Stimulated activated CD8-positive, alpha-beta memory T cell treated with anti-CD3 and anti-CD28 coated beads, Interleukin-7, amount 100 ng/mL, for 1 hour (primary cell): ENCODE data around the gene TPO.

Source experiments
- DNase-seq, 2 donors: peaks; one replicate each; pipeline ENCODE4 v3.0.0-alpha.2; 2020; ENCODE audit warnings: low read depth in 2 of 2

Gene TPO

DNA sequence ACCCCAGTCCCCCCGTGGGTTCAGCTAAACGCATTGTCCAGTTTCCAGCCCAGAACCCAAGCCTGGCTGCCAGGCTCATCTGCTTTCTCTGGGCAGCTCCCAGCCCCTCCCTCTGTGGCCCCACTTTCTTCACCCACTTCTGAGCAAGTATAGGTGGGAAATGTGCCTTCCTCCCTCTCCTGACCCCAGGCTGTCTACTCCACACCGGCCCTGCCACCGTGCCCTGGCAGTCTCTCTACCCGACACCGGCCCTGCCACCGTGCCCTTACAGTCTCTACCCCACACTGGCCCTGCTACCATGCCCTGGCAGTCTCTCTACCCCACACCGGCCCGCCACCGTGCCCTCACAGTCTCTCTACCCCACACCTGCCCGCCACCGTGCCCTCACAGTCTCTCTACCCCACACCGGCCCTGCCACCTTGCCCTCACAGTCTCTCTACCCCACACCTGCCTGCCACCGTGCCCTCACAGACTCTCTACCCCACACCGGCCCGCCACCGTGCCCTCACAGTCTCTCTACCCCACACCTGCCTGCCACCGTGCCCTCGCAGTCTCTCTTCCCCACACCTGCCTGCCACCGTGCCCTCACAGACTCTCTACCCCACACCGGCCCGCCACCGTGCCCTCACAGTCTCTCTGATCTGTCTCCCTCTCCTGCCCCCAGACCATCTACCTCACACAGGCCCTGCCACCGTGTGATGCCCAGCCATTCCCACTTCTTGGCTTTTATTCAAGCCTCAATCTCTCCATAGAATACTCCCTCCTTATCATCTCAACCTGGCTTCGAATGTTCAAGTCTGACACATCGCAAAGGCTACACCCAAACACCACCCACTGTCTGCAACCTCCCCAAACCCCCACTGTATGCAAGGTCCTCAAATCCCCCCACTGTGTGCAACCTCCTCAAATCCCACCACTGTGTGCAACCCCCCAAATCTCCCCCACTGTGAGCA, 108.9 kb downstream of the TPO start:
- no peak for DNase-seq

DNA sequence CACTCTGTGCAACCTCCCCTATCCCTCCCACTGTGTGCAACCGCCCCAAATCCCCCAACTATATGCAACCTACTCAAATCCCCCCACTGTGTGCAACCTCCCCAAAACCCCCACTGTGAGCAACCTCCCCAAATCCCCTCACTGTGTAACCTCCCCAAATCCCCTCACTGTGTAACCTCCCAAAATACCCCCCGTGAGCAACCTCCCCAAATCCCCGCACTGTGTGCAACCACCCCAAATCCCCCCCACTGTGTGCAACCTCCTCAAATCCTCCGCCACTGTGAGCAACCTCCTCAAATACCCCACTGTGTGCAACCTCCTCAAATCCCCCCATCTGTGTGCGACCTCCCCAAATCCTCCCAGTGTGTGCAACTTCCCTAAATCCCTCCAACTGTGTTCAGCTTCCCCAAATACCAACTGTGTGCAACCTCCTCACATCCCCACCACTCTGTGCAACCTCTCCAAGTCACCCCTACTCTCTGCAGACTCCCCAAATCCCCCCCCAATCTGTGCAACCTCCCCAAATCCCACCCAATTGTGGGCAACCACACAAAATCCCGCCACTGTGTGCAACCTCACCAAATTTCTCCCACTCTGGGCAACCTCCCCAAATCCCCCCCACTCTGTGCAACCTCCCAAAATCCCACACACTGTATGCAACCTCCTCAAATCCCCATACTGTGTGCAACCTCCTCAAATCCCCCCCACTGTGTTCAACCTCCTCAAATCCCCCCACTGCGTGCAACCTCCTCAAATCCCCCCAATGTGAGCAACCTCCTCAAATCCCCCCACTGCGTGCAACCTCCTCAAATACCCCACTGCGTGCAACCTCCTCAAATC, 114.1 kb downstream of the TPO start:
- no peak for DNase-seq

DNA sequence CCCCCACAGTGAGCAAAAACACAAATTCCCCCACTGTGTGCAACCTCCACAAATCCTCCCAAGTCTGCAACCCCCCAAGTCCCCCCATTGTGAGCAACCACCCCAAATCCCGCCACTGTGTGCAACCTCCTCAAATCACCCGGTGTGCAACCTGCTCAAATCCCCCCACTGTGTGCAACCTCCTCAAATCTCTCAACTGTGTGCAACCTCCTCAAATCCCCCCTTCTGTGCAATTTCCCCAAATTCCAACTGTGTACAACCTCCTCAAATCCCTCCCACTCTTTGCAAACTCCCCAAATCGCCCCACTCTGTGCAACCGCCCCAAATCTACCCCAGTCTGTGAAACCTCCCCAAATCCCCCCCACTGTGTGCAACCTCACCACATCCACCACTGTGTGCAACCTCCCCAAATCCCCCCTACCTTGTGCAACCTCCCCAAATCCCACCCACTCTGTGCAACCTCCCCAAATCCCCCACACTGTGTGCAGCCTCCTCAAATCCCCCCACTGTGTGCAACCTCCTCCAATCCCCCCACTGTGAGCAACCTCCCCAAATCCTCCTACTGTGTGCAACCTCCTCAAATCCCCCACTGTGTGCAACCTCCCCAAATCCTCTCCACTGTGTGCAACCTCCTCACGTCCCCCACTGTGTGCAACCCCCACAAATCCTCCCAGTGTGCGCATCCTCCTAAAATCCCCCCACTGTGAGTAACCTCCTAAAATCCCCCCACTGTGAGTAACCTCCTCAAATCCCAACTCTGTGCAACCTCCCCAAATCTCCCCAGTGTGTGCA, 115.2 kb downstream of the TPO start:
- no peak for DNase-seq

DNA sequence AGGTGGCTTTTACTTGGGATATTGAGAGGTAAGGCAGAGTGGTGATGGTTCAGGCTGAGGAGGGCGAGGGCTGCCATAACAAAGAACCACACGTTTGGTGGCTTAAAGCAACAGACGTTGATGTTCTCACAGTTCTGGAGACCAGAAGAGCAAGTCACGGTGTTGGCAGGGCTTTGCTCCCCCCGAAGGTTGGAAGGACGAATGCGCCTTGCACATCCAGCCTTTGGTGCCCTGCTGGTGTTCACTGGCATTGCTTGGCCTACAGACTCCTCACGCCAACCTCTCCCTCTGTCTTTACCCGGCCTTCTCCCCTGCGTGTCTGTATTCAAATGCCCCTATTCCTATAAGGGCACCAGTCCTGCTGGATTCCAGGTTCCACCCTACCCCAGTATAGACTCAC, 125.4 kb downstream of the TPO start:
- DNase-seq: no peak

DNA sequence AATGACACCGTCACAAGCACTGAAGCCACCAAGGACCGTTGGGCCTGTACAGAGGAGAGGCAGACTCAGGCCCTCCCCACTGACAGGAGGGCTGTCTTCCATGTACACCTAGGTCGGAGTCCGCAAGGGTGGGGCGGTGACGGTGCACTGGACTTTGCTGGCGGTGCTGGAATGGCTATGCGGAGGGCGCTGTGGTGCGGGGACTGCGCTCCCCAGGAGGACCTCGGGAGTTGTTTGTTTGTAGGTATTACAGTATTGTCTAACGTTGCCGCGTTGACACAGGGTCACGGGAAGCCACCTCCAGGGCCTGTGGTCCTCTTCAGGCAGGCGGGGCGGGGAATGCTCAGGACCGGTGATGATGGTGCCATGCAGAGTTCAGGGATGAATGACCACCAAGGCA, 126.2 kb downstream of the TPO start:
- DNase-seq: no peak

DNA sequence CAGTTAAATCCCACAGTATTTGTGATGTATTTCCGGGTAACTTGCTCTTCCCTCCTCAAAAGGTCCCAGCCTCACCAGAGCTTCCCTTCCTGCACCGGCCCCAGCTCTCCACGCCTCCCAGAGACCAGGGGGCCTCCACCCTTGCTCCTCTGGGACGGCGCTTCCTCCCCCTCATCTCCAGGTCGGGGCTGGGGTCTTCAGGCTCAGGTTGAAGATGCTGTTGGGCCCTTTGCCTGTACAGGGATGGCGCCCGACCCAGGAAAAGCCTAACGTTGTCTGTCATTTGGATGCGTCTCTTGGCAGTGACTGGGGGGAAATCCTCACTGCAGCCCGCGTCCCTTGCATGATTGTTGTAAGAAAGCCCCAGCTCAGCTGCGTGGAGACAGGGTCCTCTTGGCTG, 126.7 kb downstream of the TPO start:
- DNase-seq: no peak

DNA sequence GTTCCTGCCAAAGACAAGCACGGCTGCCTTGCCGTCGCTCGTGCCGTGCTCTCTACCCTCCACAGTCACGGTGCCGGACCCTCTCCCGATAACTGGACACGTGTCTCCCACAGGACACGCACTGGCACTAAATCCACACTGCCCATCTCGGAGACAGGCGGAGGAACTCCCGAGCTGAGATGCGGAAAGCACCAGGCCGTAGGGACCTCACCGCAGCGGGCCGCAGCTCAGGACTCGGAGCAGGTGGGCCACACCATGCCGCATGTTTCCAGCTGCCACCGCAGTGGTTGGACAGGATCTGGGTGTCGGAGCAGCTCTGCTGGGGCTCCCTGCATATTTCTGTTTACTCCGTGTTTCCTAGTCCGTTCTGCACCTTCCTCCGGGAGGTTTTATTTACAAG, 127.2 kb downstream of the TPO start:
- DNase-seq: no peak

DNA sequence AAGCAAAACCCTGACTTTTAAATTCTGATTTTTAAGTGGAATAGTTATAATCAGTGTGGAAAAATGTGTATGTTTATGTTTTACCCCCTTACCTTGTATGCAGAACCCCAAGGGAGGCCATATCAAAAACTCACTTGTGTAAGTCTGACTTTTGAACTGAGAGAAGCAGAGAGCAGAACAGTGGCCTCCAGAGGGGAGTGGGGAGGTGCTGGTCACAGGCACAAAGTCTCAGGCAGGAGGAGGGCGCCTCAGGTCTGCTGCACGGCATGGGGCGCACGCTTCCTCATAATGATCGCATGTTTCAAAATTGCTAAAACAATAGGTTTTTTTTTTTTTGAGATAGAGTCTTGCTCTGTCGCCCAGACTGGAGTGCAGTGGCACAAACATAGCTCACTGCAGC, 127.8 kb downstream of the TPO start:
- no peak for DNase-seq

DNA sequence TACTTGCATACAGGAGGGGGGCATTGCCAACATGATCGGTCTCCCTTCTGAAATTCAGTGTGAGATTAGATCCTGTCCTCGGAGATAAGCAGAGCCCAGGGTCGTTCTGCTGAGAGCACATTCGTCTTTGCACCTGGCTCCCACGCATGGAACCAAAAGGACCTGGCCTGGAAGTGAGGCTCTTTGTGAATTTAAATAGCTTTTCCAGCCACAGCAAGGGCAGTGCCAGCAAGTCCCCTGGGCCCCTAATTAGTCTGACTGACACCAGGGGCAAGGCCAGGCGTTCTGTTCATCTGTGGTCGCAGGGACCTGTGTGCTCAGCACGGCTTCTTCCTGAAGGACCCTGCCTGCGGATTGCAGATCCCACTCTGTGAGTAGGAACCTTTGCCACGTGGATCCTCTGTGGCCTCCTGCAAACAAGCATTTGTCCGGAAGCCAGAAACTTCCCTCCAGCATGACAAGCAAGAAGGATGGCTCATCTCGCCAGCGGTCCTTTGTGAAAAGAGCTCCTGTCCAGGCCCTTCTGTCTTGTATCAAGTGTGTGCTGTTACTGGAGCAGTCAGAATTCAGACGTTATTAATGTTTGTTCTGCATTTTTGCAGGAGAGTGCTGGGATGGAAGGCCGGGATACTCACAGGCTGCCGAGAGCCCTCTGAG, 128.7 kb downstream of the TPO start:
- DNase-seq: no peak

DNA sequence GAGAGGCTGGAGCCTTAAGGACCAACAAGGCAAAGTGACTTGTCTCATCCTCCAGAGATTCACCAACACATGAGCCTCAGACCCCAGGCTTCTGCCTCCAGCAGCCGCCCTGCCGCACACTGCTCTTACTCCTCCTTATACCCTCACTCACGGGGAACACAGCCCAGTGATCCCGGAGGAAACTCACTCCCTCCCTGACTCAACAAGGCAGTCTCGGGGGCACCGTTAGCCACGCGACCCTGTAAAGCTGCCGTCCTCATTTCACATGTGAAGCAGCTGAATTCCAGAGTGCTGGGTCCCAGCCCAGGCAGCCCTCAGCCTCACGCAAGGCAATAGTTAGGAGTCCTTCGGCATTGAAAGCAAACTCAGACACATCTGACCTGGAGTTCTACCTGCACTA, 129.7 kb downstream of the TPO start:
- no peak for DNase-seq

DNA sequence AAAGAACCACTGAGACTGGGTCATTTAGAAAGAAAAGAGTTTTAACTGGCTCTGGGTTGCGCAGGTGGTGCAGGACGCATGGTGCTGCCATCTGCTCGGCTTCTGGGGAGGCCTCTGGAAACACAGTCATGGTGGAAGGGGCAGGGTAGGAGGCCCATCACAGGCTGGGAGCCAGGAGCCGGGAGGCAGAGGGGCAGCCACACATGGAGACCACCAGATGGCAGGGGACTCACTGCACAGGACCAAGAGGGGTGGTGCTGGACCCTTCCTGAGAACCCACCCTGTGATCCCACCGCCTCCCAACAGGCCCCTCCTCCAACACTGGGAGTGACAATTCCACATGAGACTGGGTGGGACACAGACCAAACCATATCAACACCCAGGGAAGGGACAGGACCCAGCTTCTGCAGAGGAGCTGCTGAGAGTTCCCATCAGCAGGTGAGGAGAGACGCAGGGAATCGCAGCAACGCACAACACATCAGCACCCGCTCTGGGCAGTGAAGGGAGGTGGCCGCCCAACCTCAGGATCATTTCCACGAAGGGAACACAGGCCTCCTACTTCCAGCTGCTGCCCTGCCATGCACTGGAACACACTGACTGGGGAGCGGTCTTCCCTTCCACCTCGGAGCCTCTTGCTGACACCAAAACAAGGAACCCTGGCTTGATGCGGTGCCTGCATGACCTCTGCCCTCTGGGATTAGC, 130.7 kb downstream of the TPO start:
- no peak for DNase-seq

DNA sequence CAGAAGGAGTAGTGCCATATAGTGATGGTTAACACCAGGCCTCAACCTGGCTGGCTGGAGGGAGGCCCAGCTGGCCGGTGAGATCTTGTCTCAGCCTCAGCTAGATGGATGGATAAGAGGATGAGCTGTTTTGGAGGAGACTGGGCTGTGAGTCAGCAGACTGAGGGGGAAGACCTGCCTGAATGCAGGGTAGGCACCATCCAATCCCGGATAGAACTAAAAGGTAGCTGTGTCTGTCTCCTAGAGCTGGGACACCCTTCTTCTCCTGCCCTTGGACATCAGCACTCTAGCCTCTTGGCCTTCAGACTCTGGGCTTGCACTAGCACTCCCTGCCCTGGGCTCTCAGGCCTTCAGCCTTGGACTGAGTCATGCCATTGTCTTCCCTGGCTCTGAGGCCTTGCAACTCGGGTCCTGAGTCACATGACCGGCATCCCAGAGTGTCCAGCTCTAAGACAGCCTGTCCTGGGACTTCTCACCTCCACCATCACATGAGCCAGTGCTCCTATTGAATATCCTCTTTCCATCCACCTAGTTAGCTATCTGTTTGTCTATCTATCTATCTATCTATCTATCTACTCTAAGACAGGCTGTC, 131.3 kb downstream of the TPO start:
- no peak for DNase-seq

DNA sequence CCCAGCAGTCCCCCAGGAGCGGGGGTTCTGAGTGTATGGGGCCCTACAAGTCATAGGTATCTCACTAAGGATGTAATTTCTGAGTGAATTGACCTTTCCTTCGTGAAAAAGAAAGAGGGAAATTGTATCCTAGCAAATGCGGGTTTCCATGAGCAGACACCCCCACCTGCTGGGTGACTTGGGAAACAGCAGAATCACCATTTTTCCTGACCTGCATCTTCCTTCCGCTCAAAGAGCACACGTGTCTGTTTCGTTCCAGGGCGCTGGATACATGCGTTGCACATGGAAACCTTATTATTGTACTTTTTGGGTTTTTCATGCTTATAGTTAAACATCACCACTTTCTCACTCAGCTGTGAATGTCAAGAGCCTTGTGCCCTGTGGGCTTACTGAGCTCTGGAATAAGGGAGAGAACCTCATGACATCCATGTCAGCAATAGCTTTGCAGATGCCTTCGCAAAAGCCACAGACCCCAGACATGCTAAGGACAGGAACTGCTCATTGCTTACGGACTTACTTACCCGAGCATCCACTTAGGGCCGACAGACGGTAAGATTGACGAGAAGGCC, 132.8 kb downstream of the TPO start:
- DNase-seq: no peak

DNA sequence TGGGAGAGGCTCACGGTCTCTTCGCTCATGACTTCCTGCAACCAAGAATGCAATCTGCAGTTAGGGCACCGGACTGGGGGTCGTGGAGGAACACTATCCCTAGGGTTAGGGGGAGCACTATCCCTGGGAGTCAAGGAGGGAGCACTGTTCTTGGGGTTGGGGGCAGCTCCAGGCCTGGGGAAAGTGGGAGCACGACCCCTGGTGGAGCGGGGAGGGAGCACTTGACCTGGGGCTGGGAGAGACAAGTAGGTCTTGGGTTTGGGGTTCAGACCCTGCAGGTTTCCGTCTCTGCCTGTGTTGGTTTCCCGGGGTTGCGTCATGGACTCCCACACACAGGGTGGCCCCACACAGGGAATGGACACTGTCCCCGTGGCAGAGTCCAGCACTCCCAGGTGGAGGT, 133.6 kb downstream of the TPO start:
- DNase-seq: no peak

DNA sequence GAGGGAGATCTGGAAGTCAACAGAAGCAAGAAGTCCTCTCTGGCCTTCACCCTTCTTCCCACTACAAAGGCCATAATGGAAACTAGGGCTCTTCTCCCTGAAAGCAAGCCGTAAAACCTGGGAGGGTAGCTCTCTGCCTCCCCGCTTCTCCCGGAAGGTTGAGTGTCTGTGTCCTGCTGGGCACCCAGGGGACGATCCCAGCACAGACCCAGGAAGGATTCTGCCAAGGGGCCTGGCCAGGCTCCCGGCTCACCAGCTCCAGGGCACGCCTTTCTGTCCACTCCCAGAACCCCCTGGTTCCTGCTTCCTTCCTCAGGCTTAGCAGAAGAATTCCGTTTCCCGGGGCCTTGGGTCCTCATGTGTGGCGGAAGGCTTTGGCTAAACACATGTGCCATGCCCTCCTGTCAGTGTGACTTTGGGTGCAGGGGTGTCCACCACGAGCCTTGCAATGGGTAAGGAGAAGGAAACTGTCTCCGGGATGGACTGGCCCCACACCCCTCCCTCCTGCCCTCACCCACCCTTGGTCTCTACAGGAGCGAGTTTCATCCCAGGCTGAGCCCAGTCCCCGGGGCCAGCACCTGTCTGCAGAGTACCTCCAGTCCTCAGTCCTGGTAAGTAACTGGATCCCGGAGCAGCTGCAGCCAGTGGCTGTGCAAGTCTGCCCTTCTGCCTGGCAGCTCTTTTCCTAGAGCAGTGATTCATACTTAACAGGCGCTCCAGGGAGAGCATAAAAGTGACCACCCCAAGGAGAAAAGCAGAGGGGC, 135.8 kb downstream of the TPO start:
- DNase-seq: no peak

DNA sequence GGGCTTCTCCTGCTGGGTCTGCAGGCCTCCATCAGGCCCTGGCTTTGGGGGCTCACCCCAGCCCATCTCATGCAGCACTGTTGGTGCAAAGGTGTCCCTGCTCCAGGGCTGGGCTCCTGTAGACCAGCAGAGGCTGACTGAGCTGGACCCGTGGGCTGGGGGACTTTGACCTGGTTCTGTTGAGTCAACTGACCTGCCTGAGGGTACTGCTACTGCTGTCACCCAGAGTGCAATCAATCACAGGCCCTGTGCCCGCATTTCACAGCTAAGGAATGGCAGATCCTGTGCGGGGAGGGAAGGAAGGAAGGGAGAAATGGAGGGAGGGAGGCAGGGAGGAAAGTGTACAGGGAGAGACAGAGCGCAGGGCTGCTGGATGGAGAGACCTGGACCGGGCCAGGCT, 136.8 kb downstream of the TPO start:
- no peak for DNase-seq

DNA sequence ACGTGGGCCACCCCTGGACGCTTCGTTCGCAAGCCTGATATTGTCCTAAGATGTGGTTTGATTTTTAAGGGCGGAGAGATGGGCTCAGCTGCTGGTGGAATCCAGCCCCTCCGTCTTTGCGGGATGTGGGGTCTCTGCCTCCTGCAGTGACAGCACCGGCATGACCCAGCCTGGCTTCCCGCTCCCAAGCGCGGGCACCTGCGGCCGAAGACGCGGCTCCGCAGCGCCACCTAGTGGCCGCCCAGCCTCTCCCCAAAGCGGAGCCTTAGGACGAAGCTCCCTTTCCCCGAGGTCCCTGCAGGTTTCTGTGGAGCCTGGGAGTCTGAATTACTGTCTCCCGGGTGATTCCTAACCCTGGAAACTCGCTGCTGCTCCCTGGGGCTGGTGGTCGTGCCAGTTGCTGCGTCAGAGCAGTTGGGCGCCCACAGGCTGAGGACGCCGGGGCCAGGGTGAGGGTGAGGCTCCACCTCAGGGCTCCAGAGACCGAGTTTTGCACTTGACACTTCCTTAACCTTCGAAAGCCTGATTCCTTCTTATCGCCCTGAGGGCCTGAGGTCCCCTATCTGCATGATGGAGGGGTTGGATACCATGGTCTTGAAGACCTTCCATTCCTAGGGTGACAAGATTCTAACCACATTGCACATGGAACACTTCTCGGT, 137.5 kb downstream of the TPO start:
- DNase-seq: peak; percentile 25 to 43

DNA sequence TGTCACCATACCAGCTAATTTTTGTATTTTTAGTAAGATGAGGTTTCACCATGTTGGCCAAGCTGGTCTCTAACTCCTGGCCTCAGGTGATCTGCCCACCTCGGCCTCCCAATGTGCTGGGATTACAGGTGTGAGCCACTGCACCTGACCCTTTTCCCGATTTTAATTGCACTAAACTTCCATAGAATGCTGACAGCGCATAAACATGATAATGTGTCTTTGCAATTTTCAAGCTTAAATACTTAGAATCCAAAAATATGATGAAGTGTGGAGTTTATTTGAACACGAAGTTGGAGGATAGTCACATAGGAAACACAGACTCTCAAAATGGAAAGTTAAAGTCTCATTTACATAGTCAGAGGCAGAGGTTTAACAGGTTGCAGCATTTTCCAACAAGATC, 138.6 kb downstream of the TPO start:
- DNase-seq: no peak

DNA sequence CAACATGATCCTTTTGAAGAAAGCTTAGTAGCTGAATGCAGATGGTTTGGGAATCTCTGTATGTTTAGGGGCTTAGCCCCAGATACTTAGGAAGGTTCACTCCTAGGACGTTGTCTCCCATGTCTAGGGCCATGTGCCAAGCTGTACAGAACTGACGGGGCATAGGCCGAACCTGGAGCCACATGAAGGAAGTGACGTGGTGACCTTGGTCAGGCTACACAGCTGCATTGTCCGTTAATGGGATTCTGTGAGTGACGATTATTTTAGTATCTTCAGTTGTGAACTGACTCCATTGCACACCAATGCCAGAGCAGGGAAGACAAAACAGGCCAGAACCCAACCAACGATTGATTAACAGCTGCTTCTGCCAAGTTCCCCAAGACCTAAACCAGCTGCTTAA, 139.3 kb downstream of the TPO start:
- DNase-seq: no peak
